Endothelial cell of umbilical vein (primary cell): ENCODE results near the gene TADA1. TPM values are rescaled to one million over a fixed set of nuclear protein-coding genes. Genes with fewer than 3 reads are reported as not detected.
A peak's percentile ranks its signal among the peaks of the same experiment; 100 is the strongest.

Experiments used
- BruUV-seq: library from RNA; stranded (reverse); fragments of 400-500 nt; replicated peaks from 2 replicates; lab custom pipeline; 2021; lab: Mats Ljungman, UMichigan
- CTCF ChIA-PET: fragments of 300-600, 350-600 bp; sonication (Branson Sonifier 250); formaldehyde crosslinking; loops from one replicate; lab custom pipeline; 2021; ENCODE audit warnings: antibody characterized with exemption, inconsistent platforms; lab: Charles Lee
- POLR2A ChIA-PET: fragments of 300-600, 350-600 bp; sonication (Branson Sonifier 250); formaldehyde crosslinking; loops from one replicate; lab custom pipeline; 2021; ENCODE audit warnings: antibody characterized with exemption, inconsistent platforms; lab: Charles Lee
- DNase-seq: peaks from one replicate; pipeline ENCODE4 v3.0.0-alpha.2; 2011; ENCODE audit warnings: low read depth, low spot score
- FAIRE-seq: peaks from 2 replicates; lab custom pipeline; 2011; peaks lifted over from hg19 to GRCh38; lab: Jason Lieb, UNC
- H2AFZ ChIP-seq: 2 replicates; pipeline ENCODE4 v1.6.0; 2012; ENCODE audit warnings: low read depth, low read length, control low read depth, inconsistent platforms
- H3K27ac ChIP-seq: 2 replicates; pipeline ENCODE4 v1.5.1; 2011; ENCODE audit warnings: low read depth, mild to moderate bottlenecking, control low read depth, low read length, moderate library complexity; ENCODE audit not compliant: insufficient read depth
- H3K27me3 ChIP-seq, 2 experiments: 2 replicates each; pipeline versions ENCODE4 v1.6.0 to v1.6.1; 2011; ENCODE audit warnings: low read length in 2 of 2, mixed read lengths in 1 of 2; ENCODE audit not compliant: control insufficient read depth in 2 of 2, insufficient read depth in 2 of 2
- H3K36me3 ChIP-seq, 2 experiments: 2 replicates in 1 of 2; 3 replicates in 1 of 2; pipeline ENCODE4 v1.5.1; 2011; ENCODE audit warnings: low read length in 2 of 2, mild to moderate bottlenecking in 1 of 2, moderate library complexity in 1 of 2; ENCODE audit not compliant: control insufficient read depth in 2 of 2, insufficient read depth in 2 of 2; ENCODE audit errors: extremely low read depth in 1 of 2
- H3K4me1 ChIP-seq: 3 replicates; pipeline ENCODE4 v1.5.1; 2011; ENCODE audit warnings: mild to moderate bottlenecking, low read length; ENCODE audit not compliant: control insufficient read depth, insufficient read depth; ENCODE audit errors: extremely low read depth
- H3K4me2 ChIP-seq: 2 replicates; pipeline ENCODE4 v1.6.1; 2011; ENCODE audit warnings: low read length, control low read depth, mixed read lengths; ENCODE audit not compliant: insufficient read depth
- H3K4me3 ChIP-seq, 3 experiments: fragments of 200-600 bp in 1 of 3; sonication (generic), shearing (Covaris generic) in 1 of 3; replicated peaks in 1 of 3; 2 replicates each; pipeline ENCODE4 v1.5.1; 2011 to 2016; ENCODE audit warnings: control low read depth in 3 of 3, low read length in 3 of 3, mild to moderate bottlenecking in 2 of 3, inconsistent platforms in 1 of 3, low read depth in 1 of 3, moderate library complexity in 1 of 3; ENCODE audit not compliant: insufficient read depth in 1 of 3
- H3K79me2 ChIP-seq: 2 replicates; pipeline ENCODE4 v1.6.0; 2012; ENCODE audit warnings: low read length, inconsistent platforms; ENCODE audit not compliant: control insufficient read depth, insufficient read depth
- H3K9ac ChIP-seq: replicated peaks from 2 replicates; pipeline ENCODE3; 2011; ENCODE audit warnings: low read length, control low read depth; ENCODE audit not compliant: insufficient read depth; ENCODE audit errors: extremely low read depth
- H3K9me1 ChIP-seq: replicated peaks from 3 replicates; pipeline ENCODE4 v1.6.0; 2011; ENCODE audit warnings: mild to moderate bottlenecking, low read length; ENCODE audit not compliant: control insufficient read depth, insufficient read depth; ENCODE audit errors: extremely low read depth
- H3K9me3 ChIP-seq: replicated peaks from 2 replicates; pipeline ENCODE4 v1.5.1; 2012; ENCODE audit warnings: low read length, inconsistent platforms; ENCODE audit not compliant: control insufficient read depth, insufficient read depth
- H4K20me1 ChIP-seq: replicated peaks from 2 replicates; pipeline ENCODE3; 2011; ENCODE audit warnings: mild to moderate bottlenecking, low read length; ENCODE audit not compliant: control insufficient read depth, insufficient read depth; ENCODE audit errors: extremely low read depth
- CTCF ChIP-seq, 2 donors: IDR thresholded peaks; 1 replicate in 1 of 2; 2 replicates in 1 of 2; pipeline ENCODE4 v1.5.1; 2011; ENCODE audit warnings: low read length in 2 of 2, mild to moderate bottlenecking in 2 of 2, moderate library complexity in 2 of 2, control low read depth in 1 of 2, inconsistent platforms in 1 of 2, low read depth in 1 of 2; ENCODE audit not compliant: insufficient read depth in 1 of 2; ENCODE audit errors: extremely low read depth in 1 of 2
- EZH2 ChIP-seq: IDR thresholded peaks from 2 replicates; pipeline ENCODE4 v1.6.1; 2012; ENCODE audit warnings: borderline replicate concordance, low read depth, mild to moderate bottlenecking, moderate library complexity, low read length, inconsistent platforms; ENCODE audit not compliant: severe bottlenecking
- FOS ChIP-seq: IDR thresholded peaks from 2 replicates; pipeline ENCODE4 v1.6.1; 2011; ENCODE audit warnings: mild to moderate bottlenecking, low read length, moderate library complexity, borderline replicate concordance; ENCODE audit not compliant: insufficient read depth
- GATA2 ChIP-seq: IDR thresholded peaks from 2 replicates; pipeline ENCODE4 v1.7.0; 2011; ENCODE audit warnings: low read depth, mild to moderate bottlenecking, moderate library complexity, mixed read lengths, low read length; ENCODE audit not compliant: insufficient read length, insufficient read depth
- JUN ChIP-seq: IDR thresholded peaks from 2 replicates; pipeline ENCODE4 v1.6.1; 2011; ENCODE audit warnings: borderline replicate concordance, low read depth; ENCODE audit not compliant: insufficient read length, insufficient read depth
- MAX ChIP-seq: IDR thresholded peaks from 2 replicates; pipeline ENCODE4 v1.6.1; 2011; ENCODE audit not compliant: insufficient read depth, insufficient read length
- MYC ChIP-seq: IDR thresholded peaks from one replicate; pipeline ENCODE4 v1.6.1; 2011; ENCODE audit warnings: mild to moderate bottlenecking, low read depth, low read length
- POLR2A ChIP-seq: IDR thresholded peaks from 2 replicates; pipeline ENCODE4 v1.6.1; 2012; ENCODE audit warnings: low read depth, mild to moderate bottlenecking, control low read depth, low read length
- POLR2AphosphoS5 ChIP-seq: IDR thresholded peaks from 2 replicates; pipeline ENCODE4 v1.6.1; 2012; ENCODE audit warnings: low read depth, mild to moderate bottlenecking, control low read depth, low read length, moderate library complexity; ENCODE audit not compliant: insufficient read depth
- dilution Hi-C: fragments of 300-500 bp; cut with MboI; formaldehyde crosslinking; loops from one replicate; pipeline ENCODE4 v1.15.0; 2019; ENCODE audit warnings: low sequenced_read_pairs; ENCODE audit not compliant: extremely low pct_ligation_motif_present
- intact Hi-C: fragments of 100-400 bp; cut with micrococcal nuclease; formaldehyde crosslinking; loops from one replicate; pipeline ENCODE4 v1.10.0; 2022
- polyA plus RNA-seq, 4 experiments: library from polyadenylated mRNA; depleted of rRNA in 3 of 4; stranded (reverse) in 3 of 4; unstranded in 1 of 4; fragments of >200 nt; gene quantifications; 2 replicates each; pipeline versions ENCODE4 v1.2.1 to v1.2.3, GENCODE V29; 2011 to 2012; ENCODE audit warnings: missing spikeins in 1 of 4
- total RNA-seq: library from RNA; stranded (reverse); gene quantifications from 2 replicates; pipeline ENCODE4 v1.2.3, GENCODE V29; 2021

The TADA1 gene
- total and polyA plus RNA-seq, 2 donors (not counting 3 experiments of a cell fraction or from before 2014, with no cell fraction given) = 7.0 to 7.9 TPM

- Histone ChIP-seq H3K27ac (no peak overlapping the region), H3K9me3 (no peaks in the 10 kb centered on the region), H3K9ac (no peak overlapping the region), H3K36me3 (no peaks in the 10 kb centered on the region), H4K20me1 (no peaks in the 10 kb centered on the region), H3K4me3 (no peak overlapping the region), H3K27me3 (peaks cover 19 to 25% of the 10 kb centered on the region in 2 experiments), H3K4me1 (no peaks in the 10 kb centered on the region), H3K79me2 (no peaks in the 10 kb centered on the region), H3K9me1 (no peaks in the 10 kb centered on the region), H3K4me2 (no peak overlapping the region), H2AFZ (no peak overlapping the region)
- TF ChIP-seq MAX (no peak), JUN (no peak), POLR2A (no peak), GATA2 (no peak), MYC (no peak), EZH2 (peak; percentile 27), CTCF (IDR thresholded peaks at IDR 0.05; ENCODE audit: extremely low read depth in 1 of 2, insufficient read depth in 1 of 2, low read depth in 1 of 2, low read length in 2 of 2) (peak; percentile 34 to 60), FOS (no peak), POLR2AphosphoS5 (no peak)
- peak; percentile 4 for DNase-seq
- no peak for FAIRE-seq
- BruUV-seq = no TSS peak
- POLR2A ChIA-PET = no interaction called here
- intact Hi-C loops (loop anchor here (1.0 kb wide), 2 partner anchors 26 to 175 kb away; no protein-coding TSS in a partner anchor), dilution Hi-C loops (no loop called here)
- CTCF ChIA-PET = interaction anchor here (1.1 to 5.2 kb wide), 4 partner anchors 26 to 656 kb away, joined by 3 to 48 read pairs (median 8); no protein-coding TSS in a partner anchor
These were observed 8.1 kb upstream of the TADA1 start for GRCh38 chr1:166884040-166884642.
